Activated CD8-positive, alpha-beta memory T cell treated with anti-CD3 and anti-CD28 coated beads, Interleukin-2, amount 50 U/mL, for 24 hours (primary cell): ENCODE data around the gene ATP4B.

ENCODE experiments used
- DNase-seq: peaks from one replicate; pipeline ENCODE4 v3.0.0-alpha.2; 2020; ENCODE audit errors: extremely low read depth

The ATP4B gene

DNA sequence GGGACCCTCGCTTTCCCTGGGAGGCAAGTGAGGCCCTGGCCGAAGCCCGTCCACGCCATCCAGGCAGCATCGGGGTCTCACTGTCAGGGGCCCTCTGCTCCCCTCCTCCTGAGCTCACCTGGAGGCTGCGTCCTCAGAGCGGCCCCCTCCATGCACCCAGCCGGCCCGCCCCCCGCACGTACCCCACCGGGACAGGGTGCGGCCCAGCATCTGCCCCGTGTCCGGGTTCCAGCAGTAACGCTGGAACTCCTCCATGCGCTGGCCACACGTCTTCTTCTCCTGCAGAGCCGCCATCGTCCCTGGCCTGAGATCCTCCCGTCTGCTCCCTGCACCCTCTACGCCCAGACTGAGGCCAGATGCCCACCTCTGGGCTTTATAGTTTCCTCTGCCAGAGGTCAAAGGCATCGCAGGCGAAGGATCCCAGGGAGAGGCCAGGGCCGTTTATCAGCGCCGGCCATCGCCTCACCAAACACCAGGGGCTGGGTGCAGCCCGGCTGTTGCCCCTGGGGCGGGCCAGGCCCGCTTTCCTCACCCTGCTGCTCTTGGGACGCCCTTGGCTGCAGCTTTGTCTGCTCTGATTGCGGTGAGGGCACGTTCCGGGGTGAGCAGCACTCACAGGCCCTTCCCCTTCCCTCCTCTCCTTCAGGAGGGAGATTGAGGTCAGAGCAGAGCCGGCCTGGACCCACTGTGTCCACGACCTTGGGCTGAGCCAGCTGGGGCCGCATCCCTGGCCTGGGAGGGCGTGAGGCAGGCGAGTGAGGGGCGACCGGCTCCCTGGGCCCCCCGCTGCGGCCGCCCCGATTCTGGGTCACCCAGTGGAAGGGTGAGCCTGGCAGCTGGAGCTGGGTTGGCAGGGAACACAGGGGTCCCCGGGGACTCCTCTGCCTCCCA is at the start of gene ATP4B:
Gene ATP4B, minus strand, starts transcription at position 348 of the 891 bp plus-strand sequence. Its CDS starts 54 bp downstream, at position 294.
- no peak for DNase-seq

DNA sequence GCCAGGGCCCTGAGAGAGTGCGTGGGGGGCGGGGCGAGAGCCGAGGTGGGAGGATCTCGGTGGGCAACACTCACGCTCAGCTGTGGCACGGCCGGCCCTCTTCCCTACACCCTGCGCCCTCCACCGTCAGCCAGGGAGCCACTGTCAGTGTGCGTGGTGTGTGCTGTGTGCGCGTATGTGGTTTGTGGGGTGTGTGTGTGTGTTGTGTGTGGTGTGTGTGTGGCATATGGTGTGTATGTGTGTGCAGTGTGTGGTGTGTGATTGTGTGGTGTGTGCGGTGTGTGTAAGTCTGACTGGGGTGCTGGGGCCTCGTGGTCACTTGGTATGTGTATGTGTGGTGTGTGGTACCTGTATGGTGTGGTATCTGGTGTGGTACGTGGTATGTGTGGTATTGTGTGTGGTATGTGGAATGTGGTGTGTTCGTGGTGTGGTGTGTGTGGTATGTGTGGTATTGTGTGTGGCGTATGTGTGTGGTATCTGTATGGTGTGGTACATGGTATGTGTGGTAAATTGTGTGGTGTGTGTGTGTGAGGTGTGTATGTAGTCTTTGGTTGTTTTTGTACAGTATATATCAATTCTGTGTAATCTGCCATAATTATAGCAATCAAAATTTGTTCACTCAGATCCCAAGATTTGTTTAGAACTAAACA is 14.1 kb upstream of the ATP4B start:
- no peak for DNase-seq

GRCh38 chr13:113671066-113672001 is 13.3 kb upstream of the ATP4B start:
- no peak for DNase-seq

DNA sequence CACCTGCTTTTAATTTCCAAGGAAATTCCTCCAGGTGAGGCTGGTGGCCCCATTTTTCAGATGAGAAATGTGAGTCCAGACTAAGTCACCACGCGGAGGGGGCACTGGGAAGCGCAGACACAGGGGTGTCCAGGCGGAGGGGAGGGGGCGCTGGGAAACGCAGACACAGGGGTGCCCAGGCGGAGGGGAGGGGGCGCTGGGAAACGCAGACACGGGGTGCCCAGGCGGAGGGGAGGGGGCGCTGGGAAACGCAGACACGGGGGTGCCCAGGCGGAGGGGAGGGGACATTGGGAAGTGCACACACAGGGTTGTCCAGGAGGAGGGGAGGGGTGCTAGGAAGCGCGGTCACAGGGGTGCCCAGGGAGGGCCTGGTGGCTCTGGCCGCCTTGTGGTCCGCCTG is 12.5 kb upstream of the ATP4B start:
- DNase-seq: no peak

DNA sequence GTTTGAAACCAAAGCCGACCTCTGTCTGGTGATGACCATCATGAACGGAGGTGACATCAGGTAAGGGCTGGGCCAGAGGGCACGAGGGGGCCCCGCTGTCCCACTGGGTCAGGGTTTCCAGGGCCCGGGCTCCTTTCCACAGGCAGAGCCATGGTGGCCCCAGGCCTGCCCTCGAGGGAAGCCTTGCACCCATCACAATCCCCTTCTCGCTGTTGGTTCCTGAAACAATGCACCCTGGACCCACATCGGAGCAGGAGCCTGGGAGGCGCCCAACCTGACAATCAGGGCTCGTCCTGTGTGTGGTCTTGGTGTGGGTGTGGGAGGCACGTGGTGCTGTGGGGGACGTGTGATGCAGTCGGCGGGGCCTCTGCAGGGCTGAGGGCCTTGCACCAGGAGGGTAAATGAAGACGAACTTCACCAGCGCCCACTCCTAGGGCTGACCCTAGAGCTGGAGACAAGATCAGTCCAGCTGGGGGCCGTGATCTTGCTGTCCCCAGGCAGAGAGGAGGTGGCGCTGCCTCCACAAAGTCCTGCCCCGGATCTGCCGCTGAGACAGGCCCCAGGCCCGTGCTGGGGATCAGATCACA is 11.8 kb upstream of the ATP4B start:
- no peak for DNase-seq

DNA sequence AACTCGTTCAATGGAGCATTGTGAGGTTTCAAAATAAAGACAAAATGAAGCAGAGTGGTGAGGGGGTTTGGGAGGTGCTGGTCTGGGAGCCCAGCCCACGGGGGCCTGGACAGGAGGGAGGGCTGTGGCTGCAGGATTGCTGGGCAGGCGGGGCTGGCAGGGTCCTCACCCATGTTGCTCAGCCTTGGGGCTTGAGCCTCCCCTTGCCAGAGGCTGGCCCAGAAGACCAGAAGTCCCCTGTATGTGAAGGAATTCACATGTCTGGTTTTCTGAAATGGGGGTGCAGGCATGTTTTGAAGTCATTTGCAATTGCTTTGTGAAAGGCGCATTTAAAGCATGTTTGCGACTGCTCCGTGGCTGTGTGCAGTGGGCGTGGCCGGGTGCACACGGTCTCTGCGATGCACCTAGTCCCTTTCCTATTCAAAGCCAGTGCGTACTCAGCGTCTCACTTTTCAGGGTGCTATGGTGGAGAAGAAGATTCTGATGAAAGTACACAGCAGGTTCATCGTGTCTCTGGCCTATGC is 11.3 kb upstream of the ATP4B start:
- no peak for DNase-seq

DNA sequence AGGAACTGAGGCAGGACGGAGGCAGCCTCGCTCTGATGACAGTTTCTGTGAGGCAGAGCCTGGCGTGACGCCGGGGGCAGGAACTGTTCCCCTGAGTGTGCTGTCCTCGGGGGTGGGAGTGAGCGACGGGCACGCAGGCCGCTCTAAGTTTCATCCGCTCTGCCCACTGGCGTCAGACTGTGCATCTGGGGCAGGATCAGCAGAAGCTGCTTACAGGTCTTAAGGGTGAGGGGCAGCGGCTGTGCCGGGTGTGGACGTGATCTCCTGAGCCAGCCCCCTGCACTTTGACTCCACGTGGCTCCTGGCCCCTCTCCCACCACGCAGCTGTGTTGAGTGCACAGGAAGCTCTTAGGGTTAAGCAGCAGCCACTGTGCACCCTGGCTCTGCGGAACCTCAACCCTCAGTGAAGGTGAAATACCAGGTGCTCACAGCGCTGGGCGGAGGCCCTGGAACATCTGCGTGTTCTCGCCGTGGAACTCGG is 10.5 kb upstream of the ATP4B start:
- DNase-seq: no peak

DNA sequence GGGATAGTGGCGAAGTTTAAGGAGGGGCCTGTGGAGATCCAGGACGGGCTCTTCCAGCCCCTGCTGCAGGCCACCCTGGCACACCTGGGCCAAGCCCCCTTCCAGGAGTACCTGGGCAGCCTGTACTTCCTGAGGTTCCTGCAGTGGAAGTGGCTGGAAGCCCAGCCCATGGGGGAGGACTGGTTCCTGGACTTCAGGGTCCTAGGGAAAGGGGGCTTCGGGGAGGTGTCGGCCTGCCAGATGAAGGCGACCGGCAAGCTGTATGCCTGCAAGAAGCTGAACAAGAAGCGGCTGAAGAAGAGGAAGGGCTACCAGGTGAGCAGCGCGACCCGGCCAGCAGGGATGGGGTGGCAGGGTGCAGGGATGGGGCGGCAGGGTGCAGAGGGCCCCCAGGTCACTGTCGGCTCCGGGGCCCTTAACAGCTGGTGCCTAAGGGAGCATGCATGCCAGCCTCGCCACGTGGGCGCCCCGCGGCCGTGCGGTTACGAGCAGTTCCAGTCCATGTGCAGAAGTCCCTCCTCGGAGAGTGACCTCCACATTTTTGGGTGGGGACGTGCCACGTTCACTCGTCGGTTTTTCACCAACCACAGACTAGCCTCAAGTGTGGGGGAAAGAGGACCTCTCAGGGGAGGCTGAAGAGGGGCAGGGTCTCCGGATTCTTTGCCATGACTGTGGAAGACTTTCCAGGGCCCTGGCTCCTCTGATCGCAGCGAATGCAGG is 9.9 kb upstream of the ATP4B start:
- DNase-seq: no peak

- no peak for DNase-seq
Measured at GRCh38 chr13:113666951-113667701, 9.1 kb upstream of the ATP4B start, which contains the start of gene GRK1. GRK1 (plus strand) TSS chr13:113667219; CDS start chr13:113667387, 168 bp downstream.

GRCh38 chr13:113666329-113666670 is 8.3 kb upstream of the ATP4B start:
- no peak for DNase-seq

DNA sequence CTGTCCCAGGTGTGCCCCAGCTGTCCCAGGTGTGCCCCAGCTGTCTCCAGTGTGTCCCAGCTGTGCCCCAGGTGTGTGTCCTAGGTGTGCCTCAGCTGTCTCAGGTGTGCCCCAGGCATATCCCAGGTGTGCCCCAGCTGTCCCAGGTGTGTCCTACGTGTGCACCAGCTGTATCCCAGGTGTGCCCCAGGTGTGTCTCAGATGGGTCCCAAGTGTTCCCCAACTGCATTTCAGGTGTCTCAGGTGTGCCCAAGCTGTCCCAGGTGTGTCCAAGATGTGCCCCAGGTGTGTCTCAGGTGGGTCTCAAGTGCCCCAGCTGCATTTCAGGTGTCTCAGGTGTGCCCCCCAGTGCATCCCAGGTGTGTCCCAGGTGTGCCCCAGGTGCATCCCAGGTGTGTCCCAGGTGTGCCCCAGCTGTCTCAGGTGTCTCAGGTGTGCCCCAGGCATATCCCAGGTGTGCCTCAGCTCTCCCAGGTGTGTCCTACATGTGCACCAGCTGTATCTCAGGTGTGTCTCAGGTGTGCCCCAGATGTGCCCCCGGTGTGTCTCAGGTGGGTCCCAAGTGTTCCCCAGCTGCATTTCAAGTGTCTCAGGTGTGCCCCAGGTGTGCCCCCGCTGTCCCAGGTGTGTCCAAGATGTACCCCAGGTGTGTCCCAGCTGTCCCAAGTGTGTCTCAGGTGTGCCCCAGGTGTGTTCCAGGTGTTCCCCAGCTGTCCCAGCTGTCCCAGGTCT is 7.8 kb upstream of the ATP4B start:
- DNase-seq: no peak

- no peak for DNase-seq
Measured at GRCh38 chr13:113664751-113665596, 7.0 kb upstream of the ATP4B start.

- no peak for DNase-seq
Measured at GRCh38 chr13:113663934-113664333, 5.9 kb upstream of the ATP4B start.

DNA sequence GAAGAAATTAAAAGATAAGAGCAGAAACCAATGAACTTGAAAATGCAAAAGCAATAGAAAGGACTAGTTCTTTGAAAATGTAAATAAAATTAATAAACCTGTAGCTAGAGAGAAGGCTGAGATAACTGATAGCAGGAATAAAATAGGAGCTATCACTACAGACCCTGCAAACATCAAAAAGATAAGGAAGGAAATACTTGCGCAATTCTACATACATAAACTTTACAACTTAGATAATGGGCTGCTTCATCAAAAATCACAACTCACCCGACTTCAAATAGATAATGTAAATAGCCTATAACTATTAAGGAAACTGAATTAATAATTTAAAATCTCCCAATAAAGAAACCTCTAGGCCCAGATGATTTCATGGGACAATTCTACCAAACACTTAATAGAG is 3.5 kb upstream of the ATP4B start:
- DNase-seq: no peak

DNA sequence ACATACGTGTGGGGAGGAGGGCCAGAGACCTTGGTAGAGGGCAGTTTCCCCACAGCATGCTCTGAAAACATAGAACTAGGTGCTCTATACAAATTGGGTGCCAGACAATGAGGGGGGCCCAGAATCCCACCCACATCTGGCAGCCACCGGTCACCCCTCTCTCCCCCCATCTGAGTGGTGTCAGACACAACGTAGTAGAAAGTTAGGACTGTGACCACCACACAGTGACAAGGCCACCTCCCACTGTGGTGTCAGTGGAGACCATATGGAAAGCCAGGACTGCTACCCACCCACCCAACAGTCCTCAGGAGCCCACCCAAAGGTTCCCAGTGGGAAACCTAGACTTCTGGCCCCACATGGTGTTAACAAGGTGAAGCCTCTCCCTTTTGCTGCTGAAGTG is 2.1 kb upstream of the ATP4B start:
- DNase-seq: no peak

GRCh38 chr13:113659337-113659736 is 1.3 kb upstream of the ATP4B start:
- no peak for DNase-seq

- DNase-seq: no peak
Measured at GRCh38 chr13:113658836-113659235, 838 bp upstream of the ATP4B start.
